GM12801 (cell line): ENCODE measurements around the gene RSU1.

Source experiments
- CTCF ChIP-seq: IDR thresholded peaks from one replicate; pipeline ENCODE4 v1.5.1; 2011; ENCODE audit warnings: control low read depth; ENCODE audit not compliant: insufficient read length; ENCODE audit errors: extremely low read depth

The RSU1 gene

GRCh38 chr10:16752099-16752498 lies 65.1 kb downstream of the RSU1 start:
- no peak for TF ChIP-seq CTCF

- TF ChIP-seq CTCF: no peak
These were observed 66.0 kb downstream of the RSU1 start for GRCh38 chr10:16751244-16751643.

- no peak for TF ChIP-seq CTCF
These were observed 66.8 kb downstream of the RSU1 start for GRCh38 chr10:16750461-16750860.

GRCh38 chr10:16748749-16749148 lies 68.5 kb downstream of the RSU1 start:
- TF ChIP-seq CTCF: no peak

- no peak for TF ChIP-seq CTCF
These were observed 70.4 kb downstream of the RSU1 start for GRCh38 chr10:16746856-16747255.

- no peak for TF ChIP-seq CTCF
These were observed 72.2 kb downstream of the RSU1 start for GRCh38 chr10:16745061-16745460.

- no peak for TF ChIP-seq CTCF
These were observed 74.9 kb downstream of the RSU1 start for GRCh38 chr10:16742165-16742960.
